Ishikawa (cell line): ENCODE data around the gene TPD52L1.

ENCODE experiments used
- CEBPB ChIP-seq: IDR thresholded peaks from 2 replicates; pipeline ENCODE4 v1.6.1; 2012
- CREB1 ChIP-seq: IDR thresholded peaks from 2 replicates; pipeline ENCODE4 v1.6.1; 2012; ENCODE audit warnings: low read depth
- EGR1 ChIP-seq: IDR thresholded peaks from 2 replicates; pipeline ENCODE4 v1.6.1; 2012
- EP300 ChIP-seq: IDR thresholded peaks from 2 replicates; pipeline ENCODE4 v1.6.1; 2012; ENCODE audit warnings: borderline replicate concordance
- FOXM1 ChIP-seq: IDR thresholded peaks from 2 replicates; pipeline ENCODE4 v1.6.1; 2012; ENCODE audit warnings: low read depth, borderline replicate concordance
- MAX ChIP-seq: IDR thresholded peaks from 2 replicates; pipeline ENCODE4 v1.6.1; 2012
- NFIC ChIP-seq: IDR thresholded peaks from 2 replicates; pipeline ENCODE4 v1.6.1; 2012
- RAD21 ChIP-seq: IDR thresholded peaks from 2 replicates; pipeline ENCODE4 v1.6.1; 2012; ENCODE audit warnings: low read depth
- REST ChIP-seq: IDR thresholded peaks from 2 replicates; pipeline ENCODE4 v1.6.1; 2012; ENCODE audit warnings: low read depth, mild to moderate bottlenecking
- TAF1 ChIP-seq: IDR thresholded peaks from 2 replicates; pipeline ENCODE4 v1.6.1; 2012; ENCODE audit warnings: low read depth, mild to moderate bottlenecking
- TCF12 ChIP-seq: IDR thresholded peaks from 2 replicates; pipeline ENCODE4 v1.6.1; 2012; ENCODE audit warnings: low read depth
- TEAD4 ChIP-seq: IDR thresholded peaks from 2 replicates; pipeline ENCODE4 v1.6.1; 2012
- USF1 ChIP-seq: IDR thresholded peaks from 2 replicates; pipeline ENCODE4 v1.6.1; 2012
- YY1 ChIP-seq: IDR thresholded peaks from 2 replicates; pipeline ENCODE4 v1.6.1; 2012; ENCODE audit warnings: low read depth
- ZBTB7A ChIP-seq: IDR thresholded peaks from 2 replicates; pipeline ENCODE4 v1.6.1; 2012; ENCODE audit warnings: low read depth

TPD52L1 gene

GRCh38 chr6:125222531-125223455, 69.2 kb downstream of the TPD52L1 start:
- TF ChIP-seq MAX (no peak), EP300 (no peak), ZBTB7A (no peak), CREB1 (no peak), CEBPB (no peak), TAF1 (no peak), NFIC (no peak)

GRCh38 chr6:125224231-125224861, 70.8 kb downstream of the TPD52L1 start:
- TF ChIP-seq TCF12, result no peak
- no peak for TF ChIP-seq YY1
- TF ChIP-seq EP300, result no peak
- TF ChIP-seq RAD21, result no peak
- TF ChIP-seq EGR1, result no peak
- no peak for TF ChIP-seq REST
- TF ChIP-seq CEBPB, result no peak
- TF ChIP-seq CREB1, result no peak
- no peak for TF ChIP-seq TAF1
- no peak for TF ChIP-seq TEAD4
- TF ChIP-seq NFIC, result no peak
- TF ChIP-seq MAX, result no peak
- no peak for TF ChIP-seq USF1
- no peak for TF ChIP-seq FOXM1
- TF ChIP-seq ZBTB7A, result no peak

GRCh38 chr6:125227244-125227643, 73.7 kb downstream of the TPD52L1 start:
- TF ChIP-seq RAD21 (no peak), CEBPB (no peak), TEAD4 (no peak), ZBTB7A (no peak), TAF1 (no peak)

- TF ChIP-seq REST, result no peak
- TF ChIP-seq NFIC, result no peak
- TF ChIP-seq EGR1, result no peak
- no peak for TF ChIP-seq YY1
- no peak for TF ChIP-seq RAD21
- no peak for TF ChIP-seq EP300
- TF ChIP-seq TCF12, result no peak
- TF ChIP-seq TAF1, result no peak
- no peak for TF ChIP-seq USF1
- TF ChIP-seq TEAD4, result no peak
Observed at GRCh38 chr6:125228981-125229479, 75.5 kb downstream of the TPD52L1 start.

- no peak for TF ChIP-seq EP300
- no peak for TF ChIP-seq TAF1
- no peak for TF ChIP-seq FOXM1
- no peak for TF ChIP-seq REST
- TF ChIP-seq ZBTB7A, result no peak
- TF ChIP-seq TEAD4, result no peak
- no peak for TF ChIP-seq CREB1
- TF ChIP-seq TCF12, result no peak
- TF ChIP-seq YY1, result no peak
- TF ChIP-seq CEBPB, result no peak
- no peak for TF ChIP-seq NFIC
- no peak for TF ChIP-seq MAX
- no peak for TF ChIP-seq RAD21
Observed at GRCh38 chr6:125230674-125231073, 77.1 kb downstream of the TPD52L1 start.
